GM10847 (cell line): Measurements from ENCODE around the gene KIF4A.

Experiments
- POLR2A ChIP-seq: IDR thresholded peaks from 2 replicates; pipeline ENCODE4 v1.6.1; 2011; ENCODE audit not compliant: insufficient read length; ENCODE audit errors: extremely low read depth

The KIF4A gene, protein sequence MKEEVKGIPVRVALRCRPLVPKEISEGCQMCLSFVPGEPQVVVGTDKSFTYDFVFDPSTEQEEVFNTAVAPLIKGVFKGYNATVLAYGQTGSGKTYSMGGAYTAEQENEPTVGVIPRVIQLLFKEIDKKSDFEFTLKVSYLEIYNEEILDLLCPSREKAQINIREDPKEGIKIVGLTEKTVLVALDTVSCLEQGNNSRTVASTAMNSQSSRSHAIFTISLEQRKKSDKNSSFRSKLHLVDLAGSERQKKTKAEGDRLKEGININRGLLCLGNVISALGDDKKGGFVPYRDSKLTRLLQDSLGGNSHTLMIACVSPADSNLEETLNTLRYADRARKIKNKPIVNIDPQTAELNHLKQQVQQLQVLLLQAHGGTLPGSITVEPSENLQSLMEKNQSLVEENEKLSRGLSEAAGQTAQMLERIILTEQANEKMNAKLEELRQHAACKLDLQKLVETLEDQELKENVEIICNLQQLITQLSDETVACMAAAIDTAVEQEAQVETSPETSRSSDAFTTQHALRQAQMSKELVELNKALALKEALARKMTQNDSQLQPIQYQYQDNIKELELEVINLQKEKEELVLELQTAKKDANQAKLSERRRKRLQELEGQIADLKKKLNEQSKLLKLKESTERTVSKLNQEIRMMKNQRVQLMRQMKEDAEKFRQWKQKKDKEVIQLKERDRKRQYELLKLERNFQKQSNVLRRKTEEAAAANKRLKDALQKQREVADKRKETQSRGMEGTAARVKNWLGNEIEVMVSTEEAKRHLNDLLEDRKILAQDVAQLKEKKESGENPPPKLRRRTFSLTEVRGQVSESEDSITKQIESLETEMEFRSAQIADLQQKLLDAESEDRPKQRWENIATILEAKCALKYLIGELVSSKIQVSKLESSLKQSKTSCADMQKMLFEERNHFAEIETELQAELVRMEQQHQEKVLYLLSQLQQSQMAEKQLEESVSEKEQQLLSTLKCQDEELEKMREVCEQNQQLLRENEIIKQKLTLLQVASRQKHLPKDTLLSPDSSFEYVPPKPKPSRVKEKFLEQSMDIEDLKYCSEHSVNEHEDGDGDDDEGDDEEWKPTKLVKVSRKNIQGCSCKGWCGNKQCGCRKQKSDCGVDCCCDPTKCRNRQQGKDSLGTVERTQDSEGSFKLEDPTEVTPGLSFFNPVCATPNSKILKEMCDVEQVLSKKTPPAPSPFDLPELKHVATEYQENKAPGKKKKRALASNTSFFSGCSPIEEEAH

DNA sequence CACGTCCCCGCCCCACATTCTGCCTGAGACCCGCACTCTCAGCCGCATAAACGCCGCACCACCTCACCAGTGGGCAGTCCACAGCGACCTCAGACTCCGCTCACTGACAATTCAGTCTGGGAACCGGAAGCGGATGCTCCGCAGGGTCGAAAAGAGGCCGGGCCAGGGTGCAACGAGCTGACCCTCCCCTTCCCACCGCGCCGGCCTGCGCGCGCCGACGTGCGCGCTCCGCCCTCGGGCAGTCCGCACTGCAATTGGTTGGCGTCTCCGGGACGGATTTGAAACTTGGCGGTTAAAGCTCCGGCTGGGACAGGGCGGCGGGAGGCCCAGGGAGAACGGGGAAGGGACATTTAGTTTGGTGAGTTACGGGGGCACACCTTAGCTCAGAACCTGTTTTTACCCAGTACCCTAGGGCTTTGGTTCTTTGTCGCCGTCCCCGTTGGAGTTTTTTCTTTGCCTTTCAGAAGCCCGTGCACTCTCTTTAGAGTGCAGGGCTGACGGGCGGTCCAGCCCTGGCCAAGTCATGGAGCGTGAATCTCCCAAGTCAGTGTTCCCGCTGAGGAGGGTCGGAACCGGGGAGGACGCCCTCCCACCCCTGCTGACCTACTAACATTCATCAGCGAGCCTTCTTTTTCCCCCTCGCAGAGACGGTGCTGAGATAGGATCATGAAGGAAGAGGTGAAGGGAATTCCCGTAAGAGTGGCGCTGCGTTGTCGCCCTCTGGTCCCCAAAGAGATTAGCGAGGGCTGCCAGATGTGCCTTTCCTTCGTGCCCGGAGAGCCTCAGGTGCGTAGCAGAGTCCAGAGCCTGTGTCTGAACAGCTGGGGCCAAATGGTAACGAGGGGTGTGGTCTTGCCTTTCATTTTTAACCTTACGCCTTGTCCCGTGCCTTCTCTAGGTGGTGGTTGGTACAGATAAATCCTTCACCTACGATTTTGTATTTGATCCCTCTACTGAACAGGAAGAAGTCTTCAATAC is at the start of gene KIF4A, which contains the start of gene PDZD11:
Gene KIF4A, plus strand, starts transcription at position 312 of the 978 bp plus-strand sequence. Its CDS starts 355 bp downstream, at position 667.
Gene PDZD11, minus strand, starts transcription at position 135 of the 978 bp plus-strand sequence. CDS start 586 bp downstream, outside the sequence.
- TF ChIP-seq POLR2A = peak; percentile 81

DNA sequence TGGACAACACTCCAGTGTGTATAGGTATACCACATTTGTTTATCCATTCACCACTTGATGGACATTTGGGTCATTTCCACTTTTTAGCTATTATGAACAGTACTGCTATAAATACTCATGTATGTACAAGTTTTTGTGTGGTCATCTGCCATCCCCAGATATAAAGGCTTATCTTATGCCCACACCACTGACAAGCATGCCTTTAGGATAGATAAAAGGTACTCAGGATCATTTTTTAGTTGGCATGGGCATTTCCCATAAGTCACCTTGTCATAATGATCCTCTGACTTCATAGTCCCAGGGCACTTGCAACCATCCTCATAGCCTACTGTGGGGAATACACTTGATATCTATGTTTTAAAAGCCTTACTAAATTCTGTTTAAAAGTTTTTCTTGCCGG is 49.2 kb upstream of the KIF4A start:
- TF ChIP-seq POLR2A = no peak

DNA sequence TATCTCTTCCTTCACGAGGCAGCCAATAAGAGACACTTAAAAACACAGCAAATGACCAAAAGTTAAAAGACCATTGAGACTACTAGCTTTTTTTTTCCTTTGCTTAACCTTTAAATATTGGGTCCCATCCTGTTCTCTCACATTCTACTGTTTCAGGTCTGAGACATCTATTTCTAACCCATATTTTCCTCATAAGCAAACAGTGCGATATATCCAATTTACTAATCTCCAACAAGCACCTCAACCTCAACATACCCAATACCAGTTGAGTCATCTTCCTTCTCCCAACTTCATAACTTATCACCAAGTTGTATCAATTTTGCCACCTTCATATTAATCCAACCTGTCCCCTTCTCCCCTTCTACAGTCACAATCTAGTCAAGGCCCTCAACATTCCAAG is 48.4 kb upstream of the KIF4A start:
- TF ChIP-seq POLR2A = no peak

DNA sequence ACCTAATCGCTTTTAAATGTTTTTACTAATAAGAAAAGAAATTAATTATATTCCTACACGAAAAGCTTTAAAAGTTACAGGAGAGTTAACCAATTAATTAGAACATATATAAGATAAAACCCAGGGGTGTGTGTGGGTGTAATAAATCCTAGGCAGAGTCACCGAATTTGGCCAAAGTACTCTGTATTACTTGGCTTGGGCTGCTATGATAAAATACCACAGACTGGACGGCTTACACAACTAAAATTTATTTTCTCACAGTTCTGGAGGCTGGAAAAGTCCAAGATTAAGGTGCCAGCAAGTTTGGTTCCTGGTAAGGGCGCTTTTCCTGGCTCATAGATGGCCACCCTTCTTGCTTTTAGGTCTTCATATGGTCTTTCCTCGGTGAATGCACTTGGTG is 45.0 kb upstream of the KIF4A start:
- no peak for TF ChIP-seq POLR2A

DNA sequence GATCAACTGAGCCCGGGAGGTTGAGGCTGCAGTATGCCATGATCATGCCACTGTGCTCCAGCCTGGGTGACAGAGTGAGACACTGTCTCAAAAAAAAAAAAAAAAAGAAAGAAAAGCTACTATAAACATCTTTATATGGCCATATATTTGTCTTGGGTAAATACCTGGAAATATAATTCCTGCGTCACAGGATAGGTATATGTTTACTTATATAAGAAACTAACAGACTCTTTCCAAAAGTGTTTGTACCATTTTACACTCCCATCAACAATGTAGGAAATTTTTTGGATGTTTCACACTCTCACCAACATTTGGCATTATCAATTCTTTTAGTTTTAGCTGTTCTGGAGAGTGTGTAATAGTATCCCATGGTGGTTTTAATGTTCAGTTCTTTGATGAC is 42.7 kb upstream of the KIF4A start:
- TF ChIP-seq POLR2A = no peak

DNA sequence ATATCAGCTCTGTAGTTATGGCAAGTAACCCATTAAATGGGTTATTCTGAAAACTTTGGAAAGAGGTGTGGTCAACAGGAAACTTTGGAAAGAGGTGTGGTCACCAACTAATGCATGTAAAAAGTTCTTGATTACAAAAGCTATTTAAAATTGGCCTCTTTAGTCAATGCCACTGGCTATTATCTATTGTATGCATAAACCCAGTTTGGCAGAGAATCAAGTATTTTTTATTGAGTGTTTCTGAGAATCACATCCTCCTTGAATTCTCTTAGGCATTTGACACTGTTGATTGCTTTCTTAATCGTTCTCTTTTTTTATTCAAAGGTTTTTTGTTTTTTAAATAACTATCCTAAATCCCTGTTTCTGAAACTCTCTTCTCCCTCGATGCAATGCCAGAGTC is 37.4 kb upstream of the KIF4A start:
- no peak for TF ChIP-seq POLR2A

DNA sequence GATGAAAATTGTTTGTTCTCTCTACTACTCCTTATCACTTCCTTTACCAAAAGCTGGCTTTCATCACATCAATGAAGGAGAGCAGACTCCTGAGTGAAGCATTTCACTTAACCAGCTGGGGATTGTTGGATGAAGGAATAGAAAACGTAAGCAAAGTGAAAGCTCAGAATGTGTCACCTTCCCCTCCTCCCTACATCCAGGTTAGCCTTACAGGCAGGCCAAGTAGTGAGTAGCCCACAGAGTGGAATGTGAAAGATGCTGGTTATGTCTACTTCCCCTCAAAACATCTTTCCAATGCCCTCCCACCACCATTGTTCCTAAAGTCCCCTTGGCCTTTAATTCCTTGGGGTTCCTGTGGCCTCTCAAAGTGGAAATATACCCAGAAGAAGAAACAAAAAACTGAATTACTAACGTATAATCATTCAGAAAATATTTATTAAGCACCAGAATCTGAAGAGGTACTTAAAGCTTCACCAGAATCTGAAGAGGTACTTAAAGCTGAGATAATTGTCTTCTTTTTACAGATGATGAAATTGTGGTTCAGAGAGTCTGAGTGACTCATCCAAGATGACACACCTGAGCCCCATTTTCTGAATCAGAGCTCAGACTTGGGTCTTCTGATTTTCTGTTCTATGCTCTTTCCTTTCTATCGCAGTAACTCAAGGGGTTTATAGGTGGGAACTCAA is 36.4 kb upstream of the KIF4A start:
- no peak for TF ChIP-seq POLR2A

DNA sequence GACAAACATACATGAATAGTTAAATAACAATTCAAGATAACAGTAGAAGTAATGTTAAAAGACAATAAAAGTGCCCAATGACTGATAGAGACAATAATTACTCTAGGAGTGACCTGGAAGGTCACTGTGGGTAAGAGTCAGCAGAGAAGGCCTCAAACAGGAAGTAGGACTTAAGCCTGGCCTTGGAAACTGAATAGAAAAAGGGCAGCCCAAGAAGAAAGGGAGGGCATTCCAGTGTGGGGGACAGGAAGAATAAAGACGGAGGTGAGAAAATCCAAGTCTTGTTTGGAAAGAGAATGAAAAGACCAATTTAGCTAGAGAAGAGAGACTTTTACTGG is 35.9 kb upstream of the KIF4A start:
- TF ChIP-seq POLR2A = no peak

DNA sequence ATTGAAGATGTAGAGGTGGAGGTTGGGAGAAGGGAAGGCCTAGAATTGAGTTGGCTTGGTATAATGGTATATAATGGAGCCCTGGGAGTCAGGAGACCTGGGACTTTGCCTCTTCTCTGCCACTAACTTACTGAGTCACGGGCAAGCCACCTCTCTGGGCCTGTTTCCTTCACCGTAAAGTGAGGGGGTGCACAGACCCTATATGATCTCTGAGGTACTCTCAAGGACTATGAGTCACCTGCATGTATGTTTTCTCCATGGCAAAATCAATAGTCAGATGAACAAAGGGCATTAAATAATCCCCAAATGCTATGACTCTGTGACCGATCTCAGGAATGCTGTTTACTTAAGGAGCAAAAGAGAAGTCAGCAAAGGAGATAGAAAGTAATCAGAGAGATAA is 35.0 kb upstream of the KIF4A start:
- no peak for TF ChIP-seq POLR2A

DNA sequence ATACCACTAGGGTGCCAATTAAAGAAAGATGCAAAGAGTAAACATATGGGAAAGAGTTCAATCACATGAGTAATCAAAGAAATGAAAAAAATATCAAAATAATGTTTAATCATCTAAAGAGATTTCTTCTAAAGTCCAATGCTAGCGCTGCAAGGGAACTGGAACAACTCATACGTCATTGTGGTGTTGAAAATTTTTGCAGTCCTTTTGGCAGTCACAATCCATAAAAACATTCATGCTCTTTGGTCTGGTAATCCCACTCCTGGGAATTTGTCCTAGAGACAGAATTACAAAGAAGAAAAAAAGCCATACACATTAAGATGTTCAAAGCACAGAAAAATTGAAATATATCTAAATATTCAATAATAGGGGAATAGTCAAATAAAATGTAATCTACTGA is 34.5 kb upstream of the KIF4A start:
- no peak for TF ChIP-seq POLR2A

DNA sequence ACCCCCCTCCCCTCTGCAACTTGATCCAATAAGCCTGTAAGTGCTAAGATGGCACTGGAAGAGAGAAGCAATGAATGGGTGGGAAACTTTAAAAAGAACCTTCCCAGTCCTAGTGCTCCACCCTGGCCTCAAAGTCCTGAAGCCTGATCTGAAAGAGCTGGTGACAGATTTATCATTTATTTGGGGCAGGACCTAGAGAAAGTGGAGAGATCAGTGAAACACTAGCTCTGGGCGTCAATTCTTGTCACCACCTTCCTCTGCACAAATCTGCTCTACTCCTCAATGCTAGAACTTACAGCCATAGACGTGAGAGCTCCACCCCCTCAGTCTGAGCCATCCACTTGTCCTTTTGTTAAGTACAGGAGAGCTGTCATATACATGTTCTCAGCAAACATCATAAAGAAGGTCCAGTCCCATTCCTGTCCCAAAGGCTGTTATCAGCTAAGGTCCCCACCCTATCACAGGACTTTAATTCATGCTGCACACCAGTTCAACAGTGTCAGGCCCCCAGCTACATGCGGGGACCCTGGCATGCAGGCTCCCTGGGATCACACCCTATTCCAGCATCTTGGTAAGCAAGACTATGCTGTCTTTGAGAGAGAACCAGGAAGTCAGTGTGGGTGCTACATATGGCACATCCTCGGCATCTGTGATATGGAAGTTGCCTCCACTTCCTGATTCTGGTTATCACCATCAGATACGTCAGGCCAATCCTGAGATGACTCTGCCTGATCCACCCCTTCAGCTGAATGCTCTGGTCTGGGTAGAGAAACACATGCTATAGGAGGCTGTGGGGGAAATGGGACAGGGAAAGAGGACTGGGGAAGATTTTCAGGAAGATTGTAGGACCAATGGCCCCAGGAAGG is 32.2 kb upstream of the KIF4A start:
- no peak for TF ChIP-seq POLR2A

DNA sequence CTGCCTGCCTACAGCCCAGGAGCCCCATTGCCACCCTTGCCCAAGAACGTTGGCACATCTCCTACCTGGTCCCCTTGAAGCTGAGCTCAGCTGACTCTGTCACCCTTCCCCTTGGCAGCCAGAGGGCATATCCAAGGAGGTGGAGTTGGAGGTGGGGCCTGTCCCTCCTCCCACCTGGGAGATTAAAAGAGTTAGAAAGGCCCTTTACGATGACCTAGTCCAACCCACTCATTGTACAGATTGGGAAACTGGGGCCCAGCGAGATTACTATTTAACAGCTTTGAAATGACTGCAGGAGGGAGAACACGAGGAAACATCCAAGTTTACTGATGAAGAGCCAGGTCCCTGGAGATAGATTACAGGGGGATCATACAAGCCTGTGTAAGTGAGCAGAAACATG is 29.8 kb upstream of the KIF4A start, which contains the start of gene P2RY4:
Gene P2RY4, minus strand, starts transcription at position 101 of the 400 bp plus-strand sequence. CDS start 580 bp downstream, outside the sequence.
- no peak for TF ChIP-seq POLR2A
